GM23248 (cell line): ENCODE measurements around the gene ETV6.

Experiments used
- EZH2 ChIP-seq: fragments of 200-600 bp; sonication (generic); IDR thresholded peaks from 2 replicates; pipeline ENCODE4 v1.6.1; 2018; ENCODE audit warnings: antibody characterized with exemption, mild to moderate bottlenecking; ENCODE audit not compliant: insufficient read depth, poor library complexity, severe bottlenecking
- EZH2phosphoT487 ChIP-seq: fragments of 200-600 bp; sonication (generic); IDR thresholded peaks from 2 replicates; pipeline ENCODE4 v1.6.1; 2018; ENCODE audit warnings: antibody characterized with exemption, moderate library complexity, mild to moderate bottlenecking, low read depth; ENCODE audit not compliant: insufficient read depth

DNA sequence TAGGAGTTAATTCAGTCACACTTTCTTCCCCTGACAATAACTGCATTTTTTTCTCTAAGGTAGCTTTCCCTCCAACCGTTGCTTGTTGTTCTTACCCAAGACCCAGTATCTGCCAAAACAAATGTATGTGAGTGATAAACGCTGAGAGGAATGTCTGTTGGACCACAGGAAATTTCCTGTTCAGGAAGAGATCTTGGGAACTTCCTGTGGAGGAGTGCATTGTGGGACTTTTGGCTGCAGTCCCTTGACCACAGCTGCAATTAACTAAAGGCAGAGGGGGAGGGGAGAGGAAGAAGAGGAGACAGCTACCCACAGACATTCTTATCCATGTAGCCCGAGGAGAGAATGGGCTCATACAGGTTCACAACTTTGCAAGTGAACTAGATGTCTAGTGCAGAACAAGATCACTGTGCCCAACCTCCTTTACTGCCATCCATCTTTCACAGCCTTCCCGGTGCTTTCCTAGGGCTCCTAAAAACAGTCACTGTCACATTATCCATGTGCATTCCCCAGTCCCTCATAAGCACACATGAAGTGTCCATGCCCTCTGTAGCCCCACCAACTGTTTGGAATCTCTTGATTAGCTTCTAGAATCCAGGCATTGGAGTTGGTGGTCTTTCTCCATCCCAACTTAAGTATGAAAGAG lies 149.5 kb downstream of the ETV6 start:
- TF ChIP-seq EZH2 (no peak), EZH2phosphoT487 (no peak)
